ENCODE measurements around the gene TAF3.

TAF3 gene

GRCh38 chr10:8059191-8059936 lies 241.1 kb downstream of the TAF3 start:
- peak; percentile 43 to 44 for DNase-seq

- peak; percentile 78 to 80 for DNase-seq
These were observed 241.9 kb downstream of the TAF3 start for GRCh38 chr10:8060010-8060703.

GRCh38 chr10:8060704-8061121 lies 242.4 kb downstream of the TAF3 start:
- DNase-seq: peak; percentile 34 to 36

- DNase-seq: peak; percentile 74 to 75
These were observed 243.2 kb downstream of the TAF3 start for GRCh38 chr10:8061274-8062211.

- no peak for DNase-seq
These were observed 245.0 kb downstream of the TAF3 start for GRCh38 chr10:8063128-8063908.

GRCh38 chr10:8063935-8064334 lies 245.6 kb downstream of the TAF3 start:
- no peak for DNase-seq

- DNase-seq: no peak
These were observed 246.1 kb downstream of the TAF3 start for GRCh38 chr10:8064436-8064835.

GRCh38 chr10:8065651-8066050 lies 247.3 kb downstream of the TAF3 start:
- no peak for DNase-seq

GRCh38 chr10:8066124-8066523 lies 247.8 kb downstream of the TAF3 start:
- DNase-seq: no peak
